Cardiac muscle cell (in vitro differentiated cells and primary cell): ENCODE results near the gene TAF6. TPM values are rescaled to one million over a fixed set of nuclear protein-coding genes. Genes with fewer than 3 reads are reported as not detected.

Experiments
- DNase-seq, 2 donors: peaks; one replicate each; pipeline versions ENCODE4 v3.0.0 to v3.0.0-alpha.2; 2010 to 2017; ENCODE audit warnings: low read depth in 1 of 2, low spot score in 1 of 2
- H3K27ac ChIP-seq: fragments of 200-600 bp; sonication (generic); 2 replicates; pipeline ENCODE4 v1.5.1; 2016
- H3K27me3 ChIP-seq: fragments of 200-600 bp; sonication (generic); 2 replicates; pipeline ENCODE4 v1.6.0; 2016; ENCODE audit warnings: control low read depth
- H3K36me3 ChIP-seq: fragments of 200-600 bp; sonication (generic); 2 replicates; pipeline ENCODE4 v1.5.1; 2016; ENCODE audit warnings: control low read depth
- H3K4me1 ChIP-seq: fragments of 200-600 bp; sonication (generic); 2 replicates; pipeline ENCODE4 v1.8.1; 2017; ENCODE audit warnings: low read depth, mild to moderate bottlenecking, mixed run types
- H3K4me3 ChIP-seq: fragments of 200-600 bp; sonication (generic); 2 replicates; pipeline ENCODE4 v1.5.1; 2016; ENCODE audit warnings: mild to moderate bottlenecking
- H3K9me3 ChIP-seq: fragments of 200-600 bp; sonication (generic); 2 replicates; pipeline ENCODE4 v1.5.1; 2017; ENCODE audit warnings: low read depth, mild to moderate bottlenecking, control low read depth
- polyA plus RNA-seq: library from polyadenylated mRNA; unstranded; fragments of >200 nt; fragmentation: Nextera tagmentation; extraction: Ambion mirVana; gene quantifications from 2 replicates; pipeline ENCODE4 v1.2.1, GENCODE V29; 2016
- total RNA-seq: library from RNA; depleted of rRNA; stranded (reverse); fragments of >200 nt; gene quantifications from 2 replicates; pipeline ENCODE4 v1.2.3, GENCODE V29; 2016
- TF ChIP-seq, protein P1 (sequence below): IDR thresholded peaks from 2 replicates; pipeline ENCODE4 v1.5.1; 2012; ENCODE audit warnings: low read depth, mild to moderate bottlenecking, low read length

TAF6 gene
- total and polyA plus RNA-seq, 2 experiments from 2014 or later, result 99.4 to 163 TPM

DNA sequence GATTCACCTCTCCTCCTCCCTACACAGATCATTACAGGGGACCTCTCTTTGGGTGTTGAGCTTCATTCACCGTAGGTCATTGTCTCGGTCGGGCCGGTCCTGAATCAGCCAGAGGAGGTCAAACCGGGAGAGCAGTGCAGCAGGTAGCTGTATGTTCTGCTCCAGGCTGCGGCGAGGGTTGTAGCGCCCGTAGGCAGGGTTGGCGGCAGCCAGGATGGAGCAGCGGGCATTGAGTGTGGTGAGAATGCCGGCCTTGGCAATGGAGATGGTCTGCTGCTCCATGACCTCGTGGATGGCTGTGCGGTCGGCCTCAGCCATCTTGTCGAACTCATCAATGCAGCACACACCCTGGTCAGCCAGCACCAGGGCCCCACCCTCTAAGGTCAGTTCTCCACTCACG is 23.5 kb downstream of the TAF6 start:
- H3K4me3 ChIP-seq, result no peak overlapping the region
- no peaks in the 10 kb centered on the region for H3K4me1 ChIP-seq
- H3K27ac ChIP-seq, result no peak overlapping the region
- H3K27me3 ChIP-seq, result no peaks in the 10 kb centered on the region
- no peaks in the 10 kb centered on the region for H3K9me3 ChIP-seq
- peaks cover 81% of the 10 kb centered on the region for H3K36me3 ChIP-seq
- TF ChIP-seq, protein P1, sequence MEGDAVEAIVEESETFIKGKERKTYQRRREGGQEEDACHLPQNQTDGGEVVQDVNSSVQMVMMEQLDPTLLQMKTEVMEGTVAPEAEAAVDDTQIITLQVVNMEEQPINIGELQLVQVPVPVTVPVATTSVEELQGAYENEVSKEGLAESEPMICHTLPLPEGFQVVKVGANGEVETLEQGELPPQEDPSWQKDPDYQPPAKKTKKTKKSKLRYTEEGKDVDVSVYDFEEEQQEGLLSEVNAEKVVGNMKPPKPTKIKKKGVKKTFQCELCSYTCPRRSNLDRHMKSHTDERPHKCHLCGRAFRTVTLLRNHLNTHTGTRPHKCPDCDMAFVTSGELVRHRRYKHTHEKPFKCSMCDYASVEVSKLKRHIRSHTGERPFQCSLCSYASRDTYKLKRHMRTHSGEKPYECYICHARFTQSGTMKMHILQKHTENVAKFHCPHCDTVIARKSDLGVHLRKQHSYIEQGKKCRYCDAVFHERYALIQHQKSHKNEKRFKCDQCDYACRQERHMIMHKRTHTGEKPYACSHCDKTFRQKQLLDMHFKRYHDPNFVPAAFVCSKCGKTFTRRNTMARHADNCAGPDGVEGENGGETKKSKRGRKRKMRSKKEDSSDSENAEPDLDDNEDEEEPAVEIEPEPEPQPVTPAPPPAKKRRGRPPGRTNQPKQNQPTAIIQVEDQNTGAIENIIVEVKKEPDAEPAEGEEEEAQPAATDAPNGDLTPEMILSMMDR, result no peak
- DNase-seq, result no peak

DNA sequence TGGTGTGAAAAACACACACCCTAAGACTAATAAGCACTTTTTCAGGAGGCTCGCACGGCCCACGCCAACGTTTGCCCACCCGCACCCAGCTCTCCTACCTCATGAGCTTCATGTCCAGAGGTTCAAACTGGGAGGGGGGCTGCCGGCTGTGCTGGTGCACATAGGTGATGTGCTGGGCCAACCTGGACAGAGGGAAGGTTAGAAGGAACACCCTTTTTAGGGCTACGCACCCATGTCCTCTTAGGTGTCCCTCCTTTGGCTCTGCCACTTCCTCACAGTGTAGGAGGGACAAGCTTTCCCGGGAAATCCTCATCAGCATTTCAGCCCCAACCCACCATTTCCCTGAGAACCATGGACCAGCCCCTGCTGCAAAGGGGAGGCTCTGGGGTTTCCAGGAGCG is 23.9 kb downstream of the TAF6 start:
- TF ChIP-seq, protein P1, result no peak
- Histone ChIP-seq H3K4me1 (no peaks in the 10 kb centered on the region), H3K9me3 (no peaks in the 10 kb centered on the region), H3K4me3 (no peak overlapping the region), H3K36me3 (peaks cover 85% of the 10 kb centered on the region), H3K27me3 (no peaks in the 10 kb centered on the region), H3K27ac (no peak overlapping the region)
- no peak for DNase-seq

DNA sequence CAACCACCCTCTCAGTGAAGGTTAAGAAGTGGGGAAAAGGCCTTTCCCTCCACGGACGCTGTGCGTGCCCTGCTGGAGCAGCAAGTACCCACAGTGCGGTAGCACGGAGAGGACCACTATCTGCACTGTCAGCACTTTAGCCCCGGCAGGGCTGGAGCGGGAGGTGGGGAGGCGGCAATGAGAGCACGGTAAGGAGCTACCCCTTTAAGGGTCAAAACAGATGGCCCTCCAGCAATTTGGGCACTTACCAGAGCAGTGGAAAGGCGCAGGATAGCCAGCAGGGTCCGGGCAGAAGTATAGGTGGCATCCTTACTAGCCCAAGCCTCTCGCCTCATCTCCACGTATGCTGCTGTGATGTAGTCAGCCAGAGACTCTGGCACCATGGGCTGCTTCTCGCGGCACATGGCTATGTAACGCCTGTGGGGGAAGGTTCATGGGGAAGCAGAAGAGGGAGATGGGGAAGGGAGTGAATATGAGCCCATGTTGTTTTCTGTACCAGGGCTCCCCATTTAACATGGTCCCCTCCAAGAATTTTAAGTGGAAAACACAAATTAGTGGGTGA is 25.2 kb downstream of the TAF6 start:
- peaks cover 84% of the 10 kb centered on the region for H3K36me3 ChIP-seq
- peaks cover 2% of the 10 kb centered on the region for H3K4me1 ChIP-seq
- H3K27me3 ChIP-seq, result no peaks in the 10 kb centered on the region
- no peak for DNase-seq
- no peak overlapping the region for H3K27ac ChIP-seq
- TF ChIP-seq, protein P1, result no peak
- H3K9me3 ChIP-seq, result no peaks in the 10 kb centered on the region
- no peak overlapping the region for H3K4me3 ChIP-seq

DNA sequence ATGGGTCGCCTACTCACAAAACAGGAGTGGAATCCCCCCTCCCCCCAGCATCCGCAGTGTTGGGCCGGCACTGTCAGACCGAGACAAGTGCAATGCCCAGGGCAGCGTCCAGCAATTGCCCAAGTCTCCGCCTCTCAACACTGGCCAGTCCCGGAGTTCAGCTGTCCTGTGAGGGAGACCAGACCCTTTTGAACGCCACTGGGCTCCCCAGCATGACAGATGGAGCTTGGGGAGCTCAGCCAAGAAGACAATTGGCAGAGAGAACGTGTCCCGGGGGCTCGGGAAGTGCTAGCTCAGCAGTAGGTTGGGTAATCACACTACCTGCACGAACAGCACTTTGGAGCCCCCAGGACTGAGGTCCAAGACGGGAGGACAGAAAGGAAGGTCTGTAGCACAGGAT is 25.7 kb downstream of the TAF6 start:
- H3K27me3 ChIP-seq, result no peaks in the 10 kb centered on the region
- no peak overlapping the region for H3K4me3 ChIP-seq
- H3K4me1 ChIP-seq, result peaks cover 2% of the 10 kb centered on the region
- no peak overlapping the region for H3K27ac ChIP-seq
- H3K36me3 ChIP-seq, result peaks cover 79% of the 10 kb centered on the region
- TF ChIP-seq, protein P1, result no peak
- DNase-seq, result no peak
- no peaks in the 10 kb centered on the region for H3K9me3 ChIP-seq

DNA sequence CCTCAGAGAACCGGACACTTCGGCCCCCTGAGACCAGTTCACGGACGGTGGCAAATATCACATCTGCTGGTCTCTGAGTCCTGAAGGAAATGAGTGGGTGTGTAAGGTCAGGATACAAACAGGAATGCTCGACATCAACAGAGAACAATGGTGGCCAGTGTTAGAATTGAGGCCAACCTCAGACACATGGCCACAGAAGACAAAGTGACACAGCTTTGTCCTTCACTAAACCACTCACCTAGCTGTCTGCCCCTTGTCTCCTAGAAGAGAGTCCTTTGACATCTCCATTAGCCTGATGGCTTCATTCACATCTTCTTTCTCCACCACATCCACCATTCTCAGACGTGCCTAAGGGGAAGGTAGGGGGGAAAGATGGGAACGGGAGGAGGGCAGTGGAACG is 26.1 kb downstream of the TAF6 start:
- Histone ChIP-seq H3K9me3 (no peaks in the 10 kb centered on the region), H3K27me3 (no peaks in the 10 kb centered on the region), H3K27ac (no peak overlapping the region), H3K4me1 (peaks cover 2% of the 10 kb centered on the region), H3K4me3 (no peak overlapping the region), H3K36me3 (peaks cover 75% of the 10 kb centered on the region)
- TF ChIP-seq, protein P1, result no peak
- no peak for DNase-seq
